ENCODE measurements around the gene DNM3.
A peak's percentile ranks its signal among the peaks of the same experiment; 100 is the strongest.

The DNM3 gene

GRCh38 chr1:172086137-172086536 is 244.8 kb downstream of the DNM3 start:
- TF ChIP-seq YY1 (IDR thresholded peaks at IDR 0.05; ENCODE audit: low read depth) (no peak), ZBTB7A (IDR thresholded peaks at IDR 0.05; ENCODE audit: low read depth) (no peak), CEBPB (IDR thresholded peaks at IDR 0.05) (no peak), NFIC (IDR thresholded peaks at IDR 0.05) (no peak), TAF1 (IDR thresholded peaks at IDR 0.05; ENCODE audit: low read depth) (no peak), TCF12 (IDR thresholded peaks at IDR 0.05; ENCODE audit: low read depth) (no peak), USF1 (IDR thresholded peaks at IDR 0.05) (no peak), EP300 (IDR thresholded peaks at IDR 0.05; ENCODE audit: borderline replicate concordance) (no peak), TEAD4 (IDR thresholded peaks at IDR 0.05) (no peak), MAX (IDR thresholded peaks at IDR 0.05) (no peak), RAD21 (IDR thresholded peaks at IDR 0.05; ENCODE audit: low read depth) (no peak), EGR1 (IDR thresholded peaks at IDR 0.05) (no peak), CREB1 (IDR thresholded peaks at IDR 0.05; ENCODE audit: low read depth) (no peak), FOXM1 (IDR thresholded peaks at IDR 0.05; ENCODE audit: borderline replicate concordance, low read depth) (no peak), REST (IDR thresholded peaks at IDR 0.05; ENCODE audit: low read depth) (no peak)

GRCh38 chr1:172088256-172088655 is 247.0 kb downstream of the DNM3 start:
- no peak for TF ChIP-seq REST (IDR thresholded peaks at IDR 0.05; ENCODE audit: low read depth)
- no peak for TF ChIP-seq EGR1 (IDR thresholded peaks at IDR 0.05)
- no peak for TF ChIP-seq FOXM1 (IDR thresholded peaks at IDR 0.05; ENCODE audit: borderline replicate concordance, low read depth)
- no peak for TF ChIP-seq RAD21 (IDR thresholded peaks at IDR 0.05; ENCODE audit: low read depth)
- no peak for TF ChIP-seq CREB1 (IDR thresholded peaks at IDR 0.05; ENCODE audit: low read depth)
- no peak for TF ChIP-seq TAF1 (IDR thresholded peaks at IDR 0.05; ENCODE audit: low read depth)
- TF ChIP-seq NFIC (IDR thresholded peaks at IDR 0.05) = no peak
- TF ChIP-seq USF1 (IDR thresholded peaks at IDR 0.05) = no peak
- no peak for TF ChIP-seq ZBTB7A (IDR thresholded peaks at IDR 0.05; ENCODE audit: low read depth)
- no peak for TF ChIP-seq TCF12 (IDR thresholded peaks at IDR 0.05; ENCODE audit: low read depth)
- TF ChIP-seq YY1 (IDR thresholded peaks at IDR 0.05; ENCODE audit: low read depth) = no peak
- no peak for TF ChIP-seq CEBPB (IDR thresholded peaks at IDR 0.05)
- TF ChIP-seq EP300 (IDR thresholded peaks at IDR 0.05; ENCODE audit: borderline replicate concordance) = no peak
- no peak for TF ChIP-seq MAX (IDR thresholded peaks at IDR 0.05)

GRCh38 chr1:172089768-172090510 is 248.6 kb downstream of the DNM3 start:
- no peak for TF ChIP-seq CREB1 (IDR thresholded peaks at IDR 0.05; ENCODE audit: low read depth)
- TF ChIP-seq REST (IDR thresholded peaks at IDR 0.05; ENCODE audit: low read depth) = no peak
- no peak for TF ChIP-seq YY1 (IDR thresholded peaks at IDR 0.05; ENCODE audit: low read depth)
- TF ChIP-seq EP300 (IDR thresholded peaks at IDR 0.05; ENCODE audit: borderline replicate concordance) = no peak
- no peak for TF ChIP-seq NFIC (IDR thresholded peaks at IDR 0.05)
- peak; percentile 93 for TF ChIP-seq RAD21 (IDR thresholded peaks at IDR 0.05; ENCODE audit: low read depth)
- no peak for TF ChIP-seq TAF1 (IDR thresholded peaks at IDR 0.05; ENCODE audit: low read depth)
- no peak for TF ChIP-seq ZBTB7A (IDR thresholded peaks at IDR 0.05; ENCODE audit: low read depth)

GRCh38 chr1:172090511-172090817 is 249.2 kb downstream of the DNM3 start:
- TF ChIP-seq TCF12 (IDR thresholded peaks at IDR 0.05; ENCODE audit: low read depth) = no peak
- TF ChIP-seq NFIC (IDR thresholded peaks at IDR 0.05) = no peak
- no peak for TF ChIP-seq FOXM1 (IDR thresholded peaks at IDR 0.05; ENCODE audit: borderline replicate concordance, low read depth)
- TF ChIP-seq MAX (IDR thresholded peaks at IDR 0.05) = no peak
- TF ChIP-seq CREB1 (IDR thresholded peaks at IDR 0.05; ENCODE audit: low read depth) = no peak
- TF ChIP-seq CEBPB (IDR thresholded peaks at IDR 0.05) = no peak
- no peak for TF ChIP-seq TAF1 (IDR thresholded peaks at IDR 0.05; ENCODE audit: low read depth)
- TF ChIP-seq EP300 (IDR thresholded peaks at IDR 0.05; ENCODE audit: borderline replicate concordance) = no peak
- no peak for TF ChIP-seq USF1 (IDR thresholded peaks at IDR 0.05)
- no peak for TF ChIP-seq EGR1 (IDR thresholded peaks at IDR 0.05)
- TF ChIP-seq YY1 (IDR thresholded peaks at IDR 0.05; ENCODE audit: low read depth) = no peak
- no peak for TF ChIP-seq ZBTB7A (IDR thresholded peaks at IDR 0.05; ENCODE audit: low read depth)
- no peak for TF ChIP-seq REST (IDR thresholded peaks at IDR 0.05; ENCODE audit: low read depth)
